ENCODE results near the gene KLHL5. TPM values are rescaled to one million over a fixed set of nuclear protein-coding genes. Genes with fewer than 3 reads are reported as not detected.

KLHL5 gene
- total RNA-seq, 4 donors from 2014 or later, result 13.5 to 27.3 (median 21.3) TPM

GRCh38 chr4:39067451-39067850, 5.4 kb downstream of the KLHL5 start:
- 94 to 100% methylated on average over 3 of the region's 3 CpGs for WGBS, 2 donors (ENCODE audit: low coverage in 1 of 2)
- no peak for TF ChIP-seq POLR2AphosphoS5 (IDR thresholded peaks at IDR 0.05)
- no peak for TF ChIP-seq CTCF (IDR thresholded peaks at IDR 0.05)
- no peak for TF ChIP-seq EP300 (IDR thresholded peaks at IDR 0.05; ENCODE audit: low read depth)
- TF ChIP-seq POLR2A (IDR thresholded peaks at IDR 0.05), result no peak
- no peak for DNase-seq
- Histone ChIP-seq H3K36me3 (no peaks in the 10 kb centered on the region), H3K4me1 (no peaks in the 10 kb centered on the region), H3K4me3 (no peak overlapping the region), H3K9me3 (no peaks in the 10 kb centered on the region), H3K27ac (no peak overlapping the region), H3K27me3 (no peaks in the 10 kb centered on the region)
- in situ Hi-C loops (cut with MboI; ENCODE audit: low pct_ligation_motif_present in 1 of 4, low pct_unique_long_range_greater_than_20kb in 1 of 4, low sequenced_read_pairs in 3 of 4), result no loop called here
- intact Hi-C loops (cut with DNase I; ENCODE audit: low total_unique reads), result no loop called here

DNA sequence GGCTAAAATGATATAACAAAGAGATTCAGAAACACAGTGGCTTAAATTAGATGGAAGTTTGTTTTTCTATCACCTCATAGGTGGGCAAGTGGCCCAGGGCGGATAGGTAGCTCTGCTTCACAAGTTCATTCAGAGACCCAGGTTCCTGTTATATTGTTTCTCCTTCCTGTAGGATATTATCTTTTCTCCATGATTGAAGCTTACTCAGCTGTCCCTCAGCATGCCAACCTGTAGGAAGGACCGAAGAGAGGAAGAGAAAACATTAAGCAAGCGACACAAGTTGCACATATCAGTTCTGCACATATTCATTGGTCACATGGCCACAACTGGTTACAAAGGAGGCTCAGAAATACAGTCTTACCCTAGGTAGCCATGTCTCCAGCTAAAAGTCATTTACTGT, 6.9 kb downstream of the KLHL5 start:
- no peak overlapping the region for H3K4me3 ChIP-seq
- WGBS, 2 donors (ENCODE audit: low coverage in 1 of 2), result 88 to 100% methylated on average over 1 to 3 of the region's 3 CpGs
- no peak for DNase-seq
- no peaks in the 10 kb centered on the region for H3K9me3 ChIP-seq
- no peaks in the 10 kb centered on the region for H3K36me3 ChIP-seq
- no peaks in the 10 kb centered on the region for H3K4me1 ChIP-seq
- H3K27ac ChIP-seq, result no peak overlapping the region
- no peaks in the 10 kb centered on the region for H3K27me3 ChIP-seq
- intact Hi-C loops (cut with DNase I; ENCODE audit: low total_unique reads) (no loop called here), in situ Hi-C loops (cut with MboI; ENCODE audit: low pct_ligation_motif_present in 1 of 4, low pct_unique_long_range_greater_than_20kb in 1 of 4, low sequenced_read_pairs in 3 of 4) (no loop called here)
- no peak for TF ChIP-seq CTCF (IDR thresholded peaks at IDR 0.05)
- no peak for TF ChIP-seq POLR2AphosphoS5 (IDR thresholded peaks at IDR 0.05)
- no peak for TF ChIP-seq EP300 (IDR thresholded peaks at IDR 0.05; ENCODE audit: low read depth)
- TF ChIP-seq POLR2A (IDR thresholded peaks at IDR 0.05), result no peak

GRCh38 chr4:39078829-39079228, 16.8 kb downstream of the KLHL5 start:
- intact Hi-C loops (cut with DNase I; ENCODE audit: low total_unique reads) (no loop called here), in situ Hi-C loops (cut with MboI; ENCODE audit: low pct_ligation_motif_present in 1 of 4, low pct_unique_long_range_greater_than_20kb in 1 of 4, low sequenced_read_pairs in 3 of 4) (no loop called here)
- H3K9me3 ChIP-seq, result no peaks in the 10 kb centered on the region
- H3K27me3 ChIP-seq, result no peaks in the 10 kb centered on the region
- no peak overlapping the region for H3K4me3 ChIP-seq
- H3K4me1 ChIP-seq, result no peaks in the 10 kb centered on the region
- no peaks in the 10 kb centered on the region for H3K36me3 ChIP-seq
- no peak for TF ChIP-seq POLR2AphosphoS5 (IDR thresholded peaks at IDR 0.05)
- no peak overlapping the region for H3K27ac ChIP-seq
- WGBS, 2 donors (ENCODE audit: low coverage in 1 of 2), result 89 to 95% methylated on average over 2 of the region's 2 CpGs
- no peak for DNase-seq

GRCh38 chr4:39083164-39083563, 21.1 kb downstream of the KLHL5 start:
- Histone ChIP-seq H3K27ac (no peak overlapping the region), H3K4me3 (no peak overlapping the region), H3K27me3 (no peaks in the 10 kb centered on the region), H3K36me3 (no peaks in the 10 kb centered on the region), H3K9me3 (no peaks in the 10 kb centered on the region), H3K4me1 (no peaks in the 10 kb centered on the region)
- no peak for TF ChIP-seq POLR2AphosphoS5 (IDR thresholded peaks at IDR 0.05)
- TF ChIP-seq EP300 (IDR thresholded peaks at IDR 0.05; ENCODE audit: low read depth), result no peak
- intact Hi-C loops (cut with DNase I; ENCODE audit: low total_unique reads), result no loop called here
- in situ Hi-C loops (cut with MboI; ENCODE audit: low pct_ligation_motif_present in 1 of 4, low pct_unique_long_range_greater_than_20kb in 1 of 4, low sequenced_read_pairs in 3 of 4), result no loop called here
- no peak for DNase-seq

DNA sequence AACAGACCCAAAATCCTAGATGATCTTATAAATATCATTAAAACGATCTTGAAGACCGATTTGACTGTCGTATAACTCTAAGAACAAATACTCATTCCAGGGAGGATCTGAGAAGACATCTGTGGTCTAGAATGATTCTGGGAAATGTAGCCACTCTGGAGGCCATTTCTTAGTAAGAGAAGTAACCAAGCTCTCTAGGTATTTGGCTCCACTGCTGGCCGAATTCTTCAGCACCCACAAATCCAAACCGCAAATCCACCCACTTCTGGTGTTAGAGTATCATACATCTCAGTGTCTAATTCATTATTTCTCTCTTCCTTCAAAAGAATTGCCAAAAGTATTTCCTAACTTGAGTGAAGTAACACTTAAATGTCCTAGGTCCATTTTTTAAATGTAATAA, 23.9 kb downstream of the KLHL5 start:
- no peaks in the 10 kb centered on the region for H3K27me3 ChIP-seq
- no peaks in the 10 kb centered on the region for H3K36me3 ChIP-seq
- H3K4me3 ChIP-seq, result no peak overlapping the region
- no peak for DNase-seq
- no peaks in the 10 kb centered on the region for H3K9me3 ChIP-seq
- H3K27ac ChIP-seq, result no peak overlapping the region
- WGBS, 2 donors (ENCODE audit: low coverage in 1 of 2), result 83 to 93% methylated on average over 5 of the region's 5 CpGs
- TF ChIP-seq POLR2A (IDR thresholded peaks at IDR 0.05) (no peak), CTCF (IDR thresholded peaks at IDR 0.05) (no peak), EP300 (IDR thresholded peaks at IDR 0.05; ENCODE audit: low read depth) (no peak)
- H3K4me1 ChIP-seq, result no peaks in the 10 kb centered on the region
- in situ Hi-C loops (cut with MboI; ENCODE audit: low pct_ligation_motif_present in 1 of 4, low pct_unique_long_range_greater_than_20kb in 1 of 4, low sequenced_read_pairs in 3 of 4), result no loop called here
- intact Hi-C loops (cut with DNase I; ENCODE audit: low total_unique reads), result no loop called here

Measured in transverse colon (tissue), 4 donors.